Adrenal gland (tissue), 12 donors: ENCODE measurements around the gene TNFRSF12A. TPM values are rescaled to one million over a fixed set of nuclear protein-coding genes. Genes with fewer than 3 reads are reported as not detected.
"Not testable (repeated sequence)": the region's sequence is repeated elsewhere in the genome, so short reads cannot be mapped to it uniquely, and the experiment has no call there.

ENCODE experiments used
- DNase-seq, 7 donors: peaks; one replicate each; pipeline ENCODE4 v3.0.0-alpha.2; 2019 to 2020
- H3K27ac ChIP-seq, 5 donors: fragments of 200-600 bp; sonication (generic) in 4 of 5; 1 replicate in 3 of 5; 2 replicates in 2 of 5; pipeline versions ENCODE4 v1.5.1 to v1.8.0; 2016 to 2020; ENCODE audit warnings: mild to moderate bottlenecking in 1 of 5
- H3K27me3 ChIP-seq: fragments of 200-600 bp; 2 replicates; pipeline ENCODE4 v1.8.0; 2021
- H3K36me3 ChIP-seq, 2 donors: fragments of 200-600 bp; replicated peaks in 1 of 2; 1 replicate in 1 of 2; 2 replicates in 1 of 2; pipeline versions ENCODE4 v1.5.1 to v1.8.0; 2018 to 2022
- H3K4me1 ChIP-seq, 2 donors: fragments of 200-600 bp; replicated peaks in 1 of 2; 1 replicate in 1 of 2; 2 replicates in 1 of 2; pipeline versions ENCODE4 v1.5.1 to v1.8.0; 2018 to 2021
- H3K4me3 ChIP-seq, 4 donors: fragments of 200-600 bp; sonication (generic) in 3 of 4; one replicate each; pipeline ENCODE4 v1.5.1; 2016 to 2018
- H3K9me3 ChIP-seq, 3 donors: fragments of 200-600 bp; sonication (generic) in 1 of 3; replicated peaks in 1 of 3; 1 replicate in 2 of 3; 2 replicates in 1 of 3; pipeline versions ENCODE4 v1.5.1 to v1.8.0; 2016 to 2021
- CTCF ChIP-seq, 6 experiments: fragments of 450-650 bp in 4 of 6; fragments of 200-600 bp in 2 of 6; sonication (generic) in 1 of 6; IDR thresholded peaks; 1 replicate in 5 of 6; 2 replicates in 1 of 6; pipeline versions ENCODE4 v1.5.1 to v1.8.0; 2016 to 2021; ENCODE audit warnings: antibody characterized with exemption in 6 of 6, mild to moderate bottlenecking in 2 of 6, moderate library complexity in 1 of 6
- POLR2A ChIP-seq, 2 donors: fragments of 450-650 bp; IDR thresholded peaks; one replicate each; pipeline ENCODE4 v1.6.1; 2017; ENCODE audit warnings: antibody characterized with exemption in 2 of 2, mild to moderate bottlenecking in 2 of 2, moderate library complexity in 1 of 2
- WGBS, 4 donors: extraction: QIAGEN DNeasy Blood & Tissue Kit in 2 of 4; methylation state at CpG; one replicate each; pipeline versions ENCODE4 v1.1.5 to v1.1.7; 2013 to 2017; 5-methylcytosine and 5-hydroxymethylcytosine counted together
- intact Hi-C, 2 donors: fragments of 100-400 bp; cut with DNase I; formaldehyde crosslinking; loops; one replicate each; pipeline versions ENCODE4 v1.14.1 to v1.15.0; 2022 to 2023
- polyA plus RNA-seq, 3 donors: library from polyadenylated mRNA; stranded (reverse); fragments of 200-250 nt in 2 of 3; fragments of 350-450 nt in 1 of 3; fragmentation: Illumina TruSeq in 1 of 3; extraction: RNeasy Lipid Tissue Mini Kit (QIAGEN cat#74804) in 1 of 3; gene quantifications; one replicate each; pipeline ENCODE4 v1.2.3, GENCODE V29; 2013 to 2014
- total RNA-seq, 9 donors: library from RNA; depleted of rRNA in 4 of 9; stranded (reverse); fragments of >200 nt in 4 of 9; fragments of 120-200 nt in 1 of 9; fragmentation: NEBNext Ultra II Directional in 1 of 9; extraction: Animal tissue kit (Norgen Biotek cat#: 25700) in 1 of 9; gene quantifications; one replicate each; pipeline versions ENCODE4 v1.1.0 to v1.2.4, GENCODE V29; 2013 to 2023
- donor health status: healthy with polysubstance abuse.
- donor health status: Bipolar disorder and iron deficiency.
- donor health status: DM: yes; HTN: yes; CAD: no.
- donor health status: DM: no; HTN: no; CAD: no.
- donor health status: DM: no; HTN: no; CAD: no.
- donor health status: DM: yes; HTN: yes; CAD: no.

Gene TNFRSF12A
- total and polyA plus RNA-seq, 12 donors, result 8.8 to 175 (median 42.6) TPM

DNA sequence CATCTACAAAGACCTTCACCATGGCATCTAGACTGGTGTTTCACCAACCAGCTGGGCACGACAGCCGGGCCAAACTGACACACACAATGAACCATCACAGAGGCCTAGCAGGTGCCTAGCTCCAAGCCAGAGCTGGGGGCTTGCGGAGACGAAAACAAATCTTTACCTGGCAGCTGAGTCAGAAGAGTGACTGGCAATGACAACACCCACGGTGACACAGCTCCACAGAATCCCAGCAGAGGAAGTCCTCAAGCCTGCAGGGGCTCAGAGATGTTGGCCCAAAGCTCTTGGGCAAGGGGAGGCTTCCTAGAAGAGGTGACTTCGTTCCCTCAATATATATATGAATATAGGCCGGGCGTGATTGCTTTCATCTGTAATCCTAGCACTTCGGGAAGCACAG, 31.3 kb downstream of the TNFRSF12A start:
- intact Hi-C loops, result loop anchor here in 1 of 2 donors (10.0 kb wide), 2 partner anchors 73 to 123 kb away; no protein-coding TSS in a partner anchor
- H3K27me3 ChIP-seq, result peaks cover 22% of the 10 kb centered on the region
- H3K4me3 ChIP-seq, result no peak overlapping the region
- WGBS, 4 donors, result 44 to 85% (median 67%) methylated on average over 6 to 9 of the region's 9 CpGs
- no peaks in the 10 kb centered on the region for H3K9me3 ChIP-seq
- TF ChIP-seq POLR2A (IDR thresholded peaks at IDR 0.05) (no peak), CTCF (IDR thresholded peaks at IDR 0.05) (no peak)
- H3K36me3 ChIP-seq, result no peaks in the 10 kb centered on the region
- H3K4me1 ChIP-seq, result peaks cover 0 to 5% of the 10 kb centered on the region in 2 donors
- DNase-seq, result no peak
- H3K27ac ChIP-seq, result no peak overlapping the region

- not testable (repeated sequence) for H3K4me3 ChIP-seq, H3K9me3 ChIP-seq, DNase-seq, H3K36me3 ChIP-seq, H3K27ac ChIP-seq, H3K4me1 ChIP-seq
- H3K27me3 ChIP-seq, result peaks cover 13% of the 10 kb centered on the region
- intact Hi-C loops, result loop anchor here in 1 of 2 donors (10.0 kb wide), 2 partner anchors 72 to 122 kb away; no protein-coding TSS in a partner anchor
- WGBS, 4 donors, result 72 to 83% (median 75%) methylated on average over 2 to 11 of the region's 12 CpGs
Measured at GRCh38 chr16:3052571-3053329, 32.6 kb downstream of the TNFRSF12A start.

DNA sequence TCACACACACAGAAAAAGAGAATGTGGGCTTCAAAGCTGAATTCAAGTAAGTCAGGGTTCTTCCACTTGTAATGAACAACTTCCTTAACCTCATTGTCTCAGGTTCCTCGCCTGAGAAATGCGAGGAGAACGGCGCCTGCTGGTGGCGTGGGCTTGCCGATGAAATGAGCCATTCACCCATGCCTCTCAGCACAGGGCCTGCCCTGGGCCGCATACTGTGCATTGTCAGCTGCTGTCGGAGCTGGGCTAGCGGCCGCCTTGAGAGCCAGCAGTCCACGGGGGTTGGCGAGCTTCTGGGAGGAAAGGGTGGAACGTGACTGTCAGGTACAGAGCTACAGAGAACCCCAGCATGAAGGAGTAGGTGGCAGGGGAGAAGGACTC, 33.2 kb downstream of the TNFRSF12A start:
- H3K27me3 ChIP-seq, H3K4me1 ChIP-seq, H3K27ac ChIP-seq, DNase-seq, H3K36me3 ChIP-seq, H3K9me3 ChIP-seq, H3K4me3 ChIP-seq: not testable (repeated sequence)
- WGBS, 4 donors, result 80 to 84% (median 82%) methylated on average over 1 to 13 of the region's 13 CpGs
- intact Hi-C loops, result loop anchor here in 1 of 2 donors (10.0 kb wide), 2 partner anchors 71 to 121 kb away; no protein-coding TSS in a partner anchor

- Histone ChIP-seq H3K4me1 (peaks cover 9 to 17% of the 10 kb centered on the region in 2 donors), H3K9me3 (no peaks in the 10 kb centered on the region), H3K36me3 (no peaks in the 10 kb centered on the region), H3K4me3 (no peak overlapping the region), H3K27ac (no peak overlapping the region), H3K27me3 (no peaks in the 10 kb centered on the region)
- 65 to 76% (median 67%) methylated on average over 13 to 17 of the region's 17 CpGs for WGBS, 4 donors
- intact Hi-C loops, result loop anchor here (5.0 to 10.0 kb wide), 3 partner anchors 70 to 120 kb away; no protein-coding TSS in a partner anchor
- no peak for DNase-seq
- no peak for TF ChIP-seq CTCF (IDR thresholded peaks at IDR 0.05)
- TF ChIP-seq POLR2A (IDR thresholded peaks at IDR 0.05), result no peak
Measured at GRCh38 chr16:3054965-3055733, 35.0 kb downstream of the TNFRSF12A start.

- H3K27me3 ChIP-seq, H3K27ac ChIP-seq, H3K36me3 ChIP-seq, DNase-seq, H3K4me3 ChIP-seq, H3K9me3 ChIP-seq: not testable (repeated sequence)
- 34 to 51% (median 49%) methylated on average over 5 to 9 of the region's 9 CpGs; no CpG with 5 or more reads in 1 of the 4 donors for WGBS, 4 donors
- peaks cover 9 to 17% of the 10 kb centered on the region in 2 donors for H3K4me1 ChIP-seq
- intact Hi-C loops, result loop anchor here (5.0 to 10.0 kb wide), 3 partner anchors 69 to 119 kb away; no protein-coding TSS in a partner anchor
Measured at GRCh38 chr16:3055734-3056115, 35.6 kb downstream of the TNFRSF12A start.
